Stomach (tissue), 9 donors: ENCODE measurements around the gene SIN3B. TPM values are rescaled to one million over a fixed set of nuclear protein-coding genes. Genes with fewer than 3 reads are reported as not detected.

Source experiments
- DNase-seq, 2 donors: peaks; one replicate each; pipeline versions ENCODE4 v3.0.0 to v3.0.0-alpha.2; 2013 to 2019
- H3K27ac ChIP-seq, 5 donors: fragments of 200-600 bp in 4 of 5; sonication (generic) in 4 of 5; one replicate each; pipeline ENCODE4 v1.5.1; 2013 to 2019; ENCODE audit warnings: mild to moderate bottlenecking in 1 of 5, moderate library complexity in 1 of 5
- H3K27me3 ChIP-seq, 3 donors: fragments of 200-600 bp; sonication (generic); one replicate each; pipeline ENCODE4 v1.5.1; 2017 to 2019; ENCODE audit warnings: mixed run types in 1 of 3
- H3K36me3 ChIP-seq, 4 donors: fragments of 200-600 bp; sonication (generic); 1 replicate in 3 of 4; 2 replicates in 1 of 4; pipeline ENCODE4 v1.5.1; 2016 to 2019
- H3K4me1 ChIP-seq, 4 donors: fragments of 200-600 bp; sonication (generic); one replicate each; pipeline ENCODE4 v1.5.1; 2016 to 2019
- H3K4me3 ChIP-seq, 4 donors: fragments of 200-600 bp; sonication (generic) in 3 of 4; one replicate each; pipeline ENCODE4 v1.5.1; 2016 to 2019; ENCODE audit warnings: mild to moderate bottlenecking in 1 of 4
- H3K9me3 ChIP-seq, 4 donors: fragments of 200-600 bp; sonication (generic); one replicate each; pipeline ENCODE4 v1.5.1; 2016 to 2019
- EP300 ChIP-seq: sonication (generic); formaldehyde crosslinking; IDR thresholded peaks from one replicate; pipeline ENCODE4 v1.6.1; 2017; ENCODE audit warnings: antibody characterized with exemption
- POLR2A ChIP-seq, 4 donors: fragments of 450-650 bp; IDR thresholded peaks; one replicate each; pipeline ENCODE4 v1.6.1; 2016; ENCODE audit warnings: antibody characterized with exemption in 4 of 4, control low read depth in 2 of 4, mild to moderate bottlenecking in 1 of 4, moderate library complexity in 1 of 4
- POLR2AphosphoS5 ChIP-seq, 3 donors: sonication (generic); formaldehyde crosslinking; IDR thresholded peaks; one replicate each; pipeline ENCODE4 v1.6.1; 2016; ENCODE audit warnings: antibody characterized with exemption in 3 of 3
- WGBS, 5 donors: extraction: QIAGEN DNeasy Blood & Tissue Kit in 3 of 5; methylation state at CpG; one replicate each; pipeline versions ENCODE4 v1.1.5 to v1.1.7; 2013 to 2018; 5-methylcytosine and 5-hydroxymethylcytosine counted together
- intact Hi-C: fragments of 100-400 bp; cut with DNase I; formaldehyde crosslinking; loops from one replicate; pipeline ENCODE4 v1.15.1; 2023; ENCODE audit warnings: low total_unique reads
- polyA plus RNA-seq, 3 donors: library from polyadenylated mRNA; stranded (reverse); fragments of 200-250 nt; gene quantifications; one replicate each; pipeline ENCODE4 v1.2.3, GENCODE V29; 2013
- total RNA-seq, 5 donors: library from RNA; depleted of rRNA; stranded (reverse); fragments of >200 nt; gene quantifications; one replicate each; pipeline versions ENCODE4 v1.1.0 to v1.2.3, GENCODE V29; 2014 to 2016
- TF ChIP-seq, protein P1 (sequence below), 7 experiments: fragments of 450-650 bp in 4 of 7; fragments of 200-600 bp in 3 of 7; sonication (generic) in 3 of 7; IDR thresholded peaks; one replicate each; pipeline ENCODE4 v1.5.1; 2016 to 2019; ENCODE audit warnings: antibody characterized with exemption in 7 of 7, control low read depth in 2 of 7, mild to moderate bottlenecking in 1 of 7
- donor health status: healthy with polysubstance abuse.
- donor health status: Bipolar disorder and iron deficiency.
- donor health status: healthy.

SIN3B gene
- total and polyA plus RNA-seq, 8 donors = 9.2 to 566 (median 62.4) TPM

GRCh38 chr19:16919496-16919895 lies 90.3 kb downstream of the SIN3B start:
- no peaks in the 10 kb centered on the region for H3K36me3 ChIP-seq
- peaks cover 0 to 25% (median 23%) of the 10 kb centered on the region in 4 donors for H3K9me3 ChIP-seq
- TF ChIP-seq EP300 (no peak), POLR2A (IDR thresholded peaks at IDR 0.05) (no peak), POLR2AphosphoS5 (IDR thresholded peaks at IDR 0.05) (no peak)
- TF ChIP-seq, protein P1, sequence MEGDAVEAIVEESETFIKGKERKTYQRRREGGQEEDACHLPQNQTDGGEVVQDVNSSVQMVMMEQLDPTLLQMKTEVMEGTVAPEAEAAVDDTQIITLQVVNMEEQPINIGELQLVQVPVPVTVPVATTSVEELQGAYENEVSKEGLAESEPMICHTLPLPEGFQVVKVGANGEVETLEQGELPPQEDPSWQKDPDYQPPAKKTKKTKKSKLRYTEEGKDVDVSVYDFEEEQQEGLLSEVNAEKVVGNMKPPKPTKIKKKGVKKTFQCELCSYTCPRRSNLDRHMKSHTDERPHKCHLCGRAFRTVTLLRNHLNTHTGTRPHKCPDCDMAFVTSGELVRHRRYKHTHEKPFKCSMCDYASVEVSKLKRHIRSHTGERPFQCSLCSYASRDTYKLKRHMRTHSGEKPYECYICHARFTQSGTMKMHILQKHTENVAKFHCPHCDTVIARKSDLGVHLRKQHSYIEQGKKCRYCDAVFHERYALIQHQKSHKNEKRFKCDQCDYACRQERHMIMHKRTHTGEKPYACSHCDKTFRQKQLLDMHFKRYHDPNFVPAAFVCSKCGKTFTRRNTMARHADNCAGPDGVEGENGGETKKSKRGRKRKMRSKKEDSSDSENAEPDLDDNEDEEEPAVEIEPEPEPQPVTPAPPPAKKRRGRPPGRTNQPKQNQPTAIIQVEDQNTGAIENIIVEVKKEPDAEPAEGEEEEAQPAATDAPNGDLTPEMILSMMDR (IDR thresholded peaks at IDR 0.05) = no peak
- no peaks in the 10 kb centered on the region for H3K27me3 ChIP-seq
- intact Hi-C loops = no loop called here
- no peak overlapping the region for H3K4me3 ChIP-seq
- WGBS, 5 donors = 65 to 85% (median 78%) methylated on average over 4 of the region's 4 CpGs
- H3K4me1 ChIP-seq = no peaks in the 10 kb centered on the region
- no peak overlapping the region for H3K27ac ChIP-seq
- DNase-seq = no peak

- Histone ChIP-seq H3K4me1 (no peaks in the 10 kb centered on the region), H3K4me3 (no peak overlapping the region), H3K9me3 (peaks cover 4 to 25% (median 22%) of the 10 kb centered on the region in 4 donors), H3K36me3 (no peaks in the 10 kb centered on the region), H3K27me3 (no peaks in the 10 kb centered on the region), H3K27ac (no peak overlapping the region)
- intact Hi-C loops = no loop called here
- DNase-seq = no peak
- TF ChIP-seq POLR2A (IDR thresholded peaks at IDR 0.05) (no peak), POLR2AphosphoS5 (IDR thresholded peaks at IDR 0.05) (no peak), EP300 (no peak)
- TF ChIP-seq, protein P1 (IDR thresholded peaks at IDR 0.05) = no peak
- 59 to 79% (median 63%) methylated on average over 11 to 12 of the region's 12 CpGs for WGBS, 5 donors
Observed at GRCh38 chr19:16920816-16921529, 91.8 kb downstream of the SIN3B start.

DNA sequence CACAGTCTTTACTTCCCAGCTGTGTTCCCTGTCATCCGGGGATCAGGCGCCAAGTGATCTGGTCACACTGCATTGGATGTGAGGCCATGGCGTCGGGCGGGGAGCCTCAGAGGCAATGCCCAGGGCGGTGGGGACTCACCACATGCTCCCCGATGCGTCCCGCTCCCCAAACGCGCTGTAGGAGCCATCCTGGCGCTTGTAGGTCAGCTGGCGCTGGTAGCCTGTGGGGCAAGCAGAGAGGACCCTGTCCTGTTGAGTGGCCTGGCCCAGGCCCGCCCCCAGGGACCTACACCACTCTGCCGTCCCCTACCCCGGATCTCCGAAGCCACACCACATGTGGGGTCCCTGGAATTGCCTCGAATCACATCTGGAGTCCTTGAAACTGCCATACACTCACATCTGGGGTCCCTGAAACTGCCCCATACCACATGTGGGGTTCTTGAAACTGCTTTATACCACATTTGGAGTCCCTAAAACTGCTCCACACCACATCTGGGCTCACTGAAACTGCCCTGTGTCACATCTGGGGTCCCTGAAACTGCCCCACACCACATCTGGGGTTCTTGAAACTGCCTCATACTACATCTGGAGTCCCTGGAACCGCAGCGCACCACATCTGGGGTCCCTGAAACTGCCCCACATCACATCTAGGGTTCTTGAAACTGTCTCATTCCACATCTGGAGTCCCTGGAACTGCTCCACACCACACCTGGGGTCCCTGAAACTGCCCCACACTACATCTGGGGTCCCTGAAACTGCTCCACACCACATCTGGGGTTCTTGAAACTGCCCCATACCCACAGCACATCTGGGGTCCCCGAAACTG lies 92.8 kb downstream of the SIN3B start:
- H3K4me3 ChIP-seq = no peak overlapping the region
- peaks cover 4 to 25% (median 22%) of the 10 kb centered on the region in 4 donors for H3K9me3 ChIP-seq
- no peak for TF ChIP-seq POLR2AphosphoS5 (IDR thresholded peaks at IDR 0.05)
- H3K27me3 ChIP-seq = no peaks in the 10 kb centered on the region
- DNase-seq = no peak
- H3K36me3 ChIP-seq = no peaks in the 10 kb centered on the region
- 86 to 93% (median 89%) methylated on average over 6 to 21 of the region's 21 CpGs for WGBS, 5 donors
- no peaks in the 10 kb centered on the region for H3K4me1 ChIP-seq
- H3K27ac ChIP-seq = no peak overlapping the region
- intact Hi-C loops = no loop called here

DNA sequence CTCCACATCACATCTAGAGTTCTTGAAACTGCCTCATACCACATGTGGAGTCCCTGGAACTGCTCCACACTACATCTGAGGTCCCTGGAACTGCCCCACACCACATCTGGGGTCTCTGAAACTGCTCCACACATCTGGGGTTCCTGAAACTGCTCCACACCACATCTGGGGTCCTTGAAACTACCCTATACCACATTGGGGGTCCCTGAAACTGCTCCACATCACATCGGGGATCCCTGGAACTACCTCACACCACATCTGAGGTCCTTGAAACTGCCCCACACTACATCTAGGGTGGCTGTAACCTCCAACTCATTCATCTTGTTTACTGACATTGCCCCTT lies 93.4 kb downstream of the SIN3B start:
- no peaks in the 10 kb centered on the region for H3K4me1 ChIP-seq
- peaks cover 4 to 25% (median 22%) of the 10 kb centered on the region in 4 donors for H3K9me3 ChIP-seq
- no peak overlapping the region for H3K4me3 ChIP-seq
- no peaks in the 10 kb centered on the region for H3K27me3 ChIP-seq
- TF ChIP-seq, protein P1 (IDR thresholded peaks at IDR 0.05) = no peak
- TF ChIP-seq EP300 (no peak), POLR2A (IDR thresholded peaks at IDR 0.05) (no peak), POLR2AphosphoS5 (IDR thresholded peaks at IDR 0.05) (no peak)
- 55 to 80% (median 72%) methylated on average over 1 of the region's 1 CpG for WGBS, 5 donors
- H3K27ac ChIP-seq = no peak overlapping the region
- no peaks in the 10 kb centered on the region for H3K36me3 ChIP-seq
- intact Hi-C loops = no loop called here
- no peak for DNase-seq
